ENCODE results near the gene PTMS. TPM values are rescaled to one million over a fixed set of nuclear protein-coding genes. Genes with fewer than 3 reads are reported as not detected.

Gene PTMS
- total and polyA plus RNA-seq, 10 of the 15 experiments (the other 5 are each of a cell fraction or from before 2014, with no cell fraction given) = 2.1 to 127 (median 29.8) TPM

- TF ChIP-seq CREM (IDR thresholded peaks at IDR 0.05; ENCODE audit: low read depth) (no peak), RELA (IDR thresholded peaks at IDR 0.05; ENCODE audit: borderline replicate concordance, partially characterized antibody) (no peak), NRF1 (conservative IDR thresholded peaks at IDR 0.05; ENCODE audit: low read depth, low read length) (no peak), IRF3 (IDR thresholded peaks at IDR 0.05) (no peak), CBX5 (IDR thresholded peaks at IDR 0.05; ENCODE audit: low read depth) (no peak), BACH1 (IDR thresholded peaks at IDR 0.05; ENCODE audit: borderline replicate concordance) (no peak), SREBF1 (IDR thresholded peaks at IDR 0.05; ENCODE audit: low read length) (no peak)
Observed at GRCh38 chr12:6818222-6818621, 52.1 kb downstream of the PTMS start (continued).

- ChIA-PET SMC1A (ENCODE audit: uncharacterized antibody, unreplicated experiment) (no interaction called here), POLR2A (interaction anchor here (0.6 kb wide), 1 partner anchor 10 kb away, joined by 4 read pairs; no protein-coding TSS in a partner anchor), CTCF (interaction anchor here (1.0 to 1.1 kb wide), 2 partner anchors 16 to 65 kb away, joined by 3 to 5 read pairs; partner anchors contain the start of gene MLF2), RAD21 (ENCODE audit: unreplicated experiment) (no interaction called here)
- ATAC-seq = no peak
- FAIRE-seq = no peak
- Histone ChIP-seq H3K27ac (ENCODE audit: control insufficient read depth, insufficient read depth) (no peak overlapping the region), H3K27me3 (replicated peaks in 1 of 2; ENCODE audit: control insufficient read depth in 2 of 2, insufficient read depth in 2 of 2, low read length in 1 of 2) (peaks cover 5 to 17% of the 10 kb centered on the region in 2 experiments), H4K20me1 (ENCODE audit: control insufficient read depth, insufficient read depth) (no peaks in the 10 kb centered on the region), H3K4me2 (ENCODE audit: control insufficient read depth, insufficient read depth) (no peak overlapping the region), H3K79me2 (ENCODE audit: control insufficient read depth, insufficient read depth, low read length) (no peaks in the 10 kb centered on the region), H3K4me3 (no peak overlapping the region), H2AFZ (ENCODE audit: control insufficient read depth, low read depth, low read length) (no peak overlapping the region), H3K9ac (ENCODE audit: control insufficient read depth, insufficient read depth, low read length) (no peak overlapping the region), H3K9me3 (replicated peaks; ENCODE audit: control insufficient read depth, insufficient read depth, low read length) (no peaks in the 10 kb centered on the region), H3K4me1 (ENCODE audit: control insufficient read depth, insufficient read depth, low read length) (no peaks in the 10 kb centered on the region; the same call in 1 of the 2 replicates), H3K36me3 (ENCODE audit: control insufficient read depth in 2 of 2, insufficient read depth in 2 of 2, low read length in 1 of 2) (no peaks in the 10 kb centered on the region)
- TF ChIP-seq EED (IDR thresholded peaks at IDR 0.05; ENCODE audit: low read depth) (no peak), IRF5 (IDR thresholded peaks at IDR 0.05; ENCODE audit: borderline replicate concordance) (no peak), POLR2AphosphoS2 (IDR thresholded peaks at IDR 0.05; ENCODE audit: low read depth, low read length) (no peak), ASH2L (IDR thresholded peaks at IDR 0.05; ENCODE audit: borderline replicate concordance, low read depth) (no peak), CREB1 (IDR thresholded peaks at IDR 0.05; ENCODE audit: low read depth) (no peak), JUND (IDR thresholded peaks at IDR 0.05; ENCODE audit: low read depth, low read length) (no peak), BRCA1 (IDR thresholded peaks at IDR 0.05; ENCODE audit: low read depth, low read length) (no peak), NFYA (IDR thresholded peaks at IDR 0.05; ENCODE audit: borderline replicate concordance, low read depth, low read length) (no peak), SKIL (IDR thresholded peaks at IDR 0.05; ENCODE audit: low read depth, poor library complexity, severe bottlenecking) (no peak)
- no peak for DNase-seq (ENCODE audit: low read depth, low spot score)
- no TSS peak for BruUV-seq (replicated peaks)
- intact Hi-C loops (cut with micrococcal nuclease; ENCODE audit: unreplicated experiment) (no loop called here), in situ Hi-C loops (cut with MboI) (no loop called here)
- WGBS (ENCODE audit: insufficient coverage, insufficient replicate concordance, low lambda C conversion rate, missing lambda C conversion rate) = 79% methylated on average over 5 of the region's 5 CpGs
Observed at GRCh38 chr12:6818645-6819044, 52.5 kb downstream of the PTMS start.
